Stimulated activated CD4-positive, alpha-beta T cell treated with anti-CD3 and anti-CD28 coated beads, Interleukin-2, amount 100 ng/mL, for 48 hours (primary cell): Measurements from ENCODE around the gene RNASEH1.

Source experiments
- DNase-seq, 2 donors: peaks; one replicate each; pipeline ENCODE4 v3.0.0-alpha.2; 2020

The RNASEH1 gene

GRCh38 chr2:3545788-3546478 lies 12.2 kb downstream of the RNASEH1 start:
- DNase-seq = no peak

- DNase-seq = no peak
Observed at GRCh38 chr2:3543023-3543683, 15.0 kb downstream of the RNASEH1 start.

GRCh38 chr2:3542107-3542506 lies 16.0 kb downstream of the RNASEH1 start:
- no peak for DNase-seq

- no peak for DNase-seq
Observed at GRCh38 chr2:3539836-3540235, 18.3 kb downstream of the RNASEH1 start.

GRCh38 chr2:3536682-3537632 lies 21.2 kb downstream of the RNASEH1 start:
- DNase-seq = no peak

GRCh38 chr2:3535794-3536681 lies 22.1 kb downstream of the RNASEH1 start:
- DNase-seq = no peak

GRCh38 chr2:3535467-3535793 lies 22.7 kb downstream of the RNASEH1 start:
- no peak for DNase-seq

- no peak for DNase-seq
Observed at GRCh38 chr2:3534251-3534814, 23.8 kb downstream of the RNASEH1 start.

GRCh38 chr2:3533836-3534235 lies 24.3 kb downstream of the RNASEH1 start:
- DNase-seq = no peak

- DNase-seq = no peak
Observed at GRCh38 chr2:3532941-3533340, 25.2 kb downstream of the RNASEH1 start.

- no peak for DNase-seq
Observed at GRCh38 chr2:3529316-3530025, 28.7 kb downstream of the RNASEH1 start.

- DNase-seq = no peak
Observed at GRCh38 chr2:3527886-3528785, 30.0 kb downstream of the RNASEH1 start.

- no peak for DNase-seq
Observed at GRCh38 chr2:3526871-3527270, 31.3 kb downstream of the RNASEH1 start.

GRCh38 chr2:3523551-3524041 lies 34.5 kb downstream of the RNASEH1 start:
- DNase-seq = no peak

GRCh38 chr2:3522961-3523421 lies 35.1 kb downstream of the RNASEH1 start:
- DNase-seq = no peak

GRCh38 chr2:3520591-3520990 lies 37.5 kb downstream of the RNASEH1 start:
- no peak for DNase-seq

- peak; percentile 72 to 75 for DNase-seq
Observed at GRCh38 chr2:3519255-3520205, 38.6 kb downstream of the RNASEH1 start, which contains the start of gene ADI1. Gene ADI1 (minus strand): TSS chr2:3519531. CDS start chr2:3519487, 44 bp downstream.

GRCh38 chr2:3518496-3519254 lies 39.5 kb downstream of the RNASEH1 start:
- DNase-seq = peak; percentile 95 to 96
